Measurements from ENCODE around the gene CMYA5. TPM values are rescaled to one million over a fixed set of nuclear protein-coding genes. Genes with fewer than 3 reads are reported as not detected.

The CMYA5 gene
- polyA plus RNA-seq, 1 experiment: 0.89 TPM

DNA sequence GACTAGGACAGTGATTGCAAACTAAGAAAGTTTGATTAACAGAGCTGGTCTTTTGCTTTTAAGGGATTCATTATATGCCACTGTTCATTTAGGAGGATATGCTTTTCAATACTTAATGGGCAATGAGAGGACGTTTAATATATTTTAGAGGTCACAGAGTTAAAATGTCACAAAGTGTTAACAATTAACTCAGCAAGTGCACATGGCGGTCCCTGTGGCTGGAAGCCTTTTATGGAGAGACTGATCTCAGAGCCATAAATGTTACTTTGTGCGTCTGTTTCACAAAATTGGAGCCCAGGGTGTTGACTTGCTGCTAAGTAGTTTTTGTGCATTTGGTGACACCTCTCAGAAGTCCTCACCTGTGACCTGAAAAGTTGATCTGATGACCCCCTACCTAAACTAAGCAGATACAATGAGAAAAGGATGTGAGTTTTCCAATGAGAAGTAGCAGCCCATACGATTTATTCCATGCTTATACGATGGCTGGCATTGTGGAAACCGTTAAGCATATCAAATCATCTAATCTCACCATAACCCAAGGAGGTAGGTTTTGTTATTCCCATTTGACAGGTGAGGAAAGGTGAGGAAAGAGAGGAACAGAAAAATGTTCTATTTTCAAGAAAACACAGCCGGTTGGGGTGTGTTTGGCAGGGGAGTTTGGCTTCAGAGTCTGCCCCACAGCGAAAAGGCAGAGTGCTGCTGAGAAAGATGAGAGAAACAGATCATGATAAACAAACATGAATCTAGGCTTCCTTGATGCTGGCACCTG is 64.4 kb downstream of the CMYA5 start:
- Histone ChIP-seq H3K27me3 (ENCODE audit: control insufficient read depth, insufficient read depth, low read length) (no peaks in the 10 kb centered on the region), H3K9me3 (ENCODE audit: control insufficient read depth, insufficient read depth, low read length) (no peaks in the 10 kb centered on the region), H3K27ac (ENCODE audit: low read depth, low read length) (no peak overlapping the region), H3K4me3 (ENCODE audit: low read depth, low read length) (no peak overlapping the region)
- no peak for DNase-seq (ENCODE audit: low read depth, low spot score)
- ChIA-PET POLR2A (no interaction called here), CTCF (no interaction called here)
- TF ChIP-seq, protein P1, sequence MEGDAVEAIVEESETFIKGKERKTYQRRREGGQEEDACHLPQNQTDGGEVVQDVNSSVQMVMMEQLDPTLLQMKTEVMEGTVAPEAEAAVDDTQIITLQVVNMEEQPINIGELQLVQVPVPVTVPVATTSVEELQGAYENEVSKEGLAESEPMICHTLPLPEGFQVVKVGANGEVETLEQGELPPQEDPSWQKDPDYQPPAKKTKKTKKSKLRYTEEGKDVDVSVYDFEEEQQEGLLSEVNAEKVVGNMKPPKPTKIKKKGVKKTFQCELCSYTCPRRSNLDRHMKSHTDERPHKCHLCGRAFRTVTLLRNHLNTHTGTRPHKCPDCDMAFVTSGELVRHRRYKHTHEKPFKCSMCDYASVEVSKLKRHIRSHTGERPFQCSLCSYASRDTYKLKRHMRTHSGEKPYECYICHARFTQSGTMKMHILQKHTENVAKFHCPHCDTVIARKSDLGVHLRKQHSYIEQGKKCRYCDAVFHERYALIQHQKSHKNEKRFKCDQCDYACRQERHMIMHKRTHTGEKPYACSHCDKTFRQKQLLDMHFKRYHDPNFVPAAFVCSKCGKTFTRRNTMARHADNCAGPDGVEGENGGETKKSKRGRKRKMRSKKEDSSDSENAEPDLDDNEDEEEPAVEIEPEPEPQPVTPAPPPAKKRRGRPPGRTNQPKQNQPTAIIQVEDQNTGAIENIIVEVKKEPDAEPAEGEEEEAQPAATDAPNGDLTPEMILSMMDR (IDR thresholded peaks at IDR 0.05; ENCODE audit: low read depth, low read length): no peak

DNA sequence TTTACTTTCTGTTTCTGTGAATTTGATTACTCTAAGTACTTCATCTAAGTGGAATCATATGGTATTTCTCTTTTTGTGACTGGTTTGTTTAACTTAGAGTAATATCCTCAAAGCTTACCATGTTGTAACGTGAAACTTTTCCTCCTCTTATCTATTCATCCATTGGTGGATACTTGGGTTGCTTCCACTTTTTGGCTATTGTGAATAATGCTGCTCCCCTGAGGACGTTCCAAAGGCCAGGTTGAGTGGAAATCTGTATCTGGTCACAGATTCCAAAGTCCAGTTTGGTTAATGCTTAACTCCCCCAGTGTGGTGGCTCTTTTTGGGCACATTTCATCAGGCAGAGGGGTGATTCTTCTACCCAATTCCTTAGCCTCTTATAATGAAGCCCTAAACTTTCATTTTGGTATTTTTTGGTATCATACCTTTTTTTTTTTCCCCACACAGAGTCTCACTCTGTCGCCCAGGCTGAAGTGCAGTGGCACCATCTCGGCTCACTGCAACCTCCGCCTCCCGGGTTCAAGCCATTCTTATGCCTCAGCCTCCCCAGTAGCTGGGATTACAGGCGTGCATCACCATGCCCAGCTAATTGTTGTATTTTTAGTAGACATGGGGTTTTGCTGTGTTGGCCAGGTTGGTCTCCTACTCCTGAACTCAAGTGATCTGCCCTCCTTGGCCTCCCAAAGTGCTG is 65.4 kb downstream of the CMYA5 start:
- DNase-seq (ENCODE audit: low read depth, low spot score): no peak
- Histone ChIP-seq H3K27me3 (ENCODE audit: control insufficient read depth, insufficient read depth, low read length) (no peaks in the 10 kb centered on the region), H3K9me3 (ENCODE audit: control insufficient read depth, insufficient read depth, low read length) (no peaks in the 10 kb centered on the region), H3K27ac (ENCODE audit: low read depth, low read length) (no peak overlapping the region), H3K4me3 (ENCODE audit: low read depth, low read length) (no peak overlapping the region)
- CTCF ChIA-PET: no interaction called here
- POLR2A ChIA-PET: no interaction called here
- TF ChIP-seq, protein P1 (IDR thresholded peaks at IDR 0.05; ENCODE audit: low read depth, low read length): no peak

DNA sequence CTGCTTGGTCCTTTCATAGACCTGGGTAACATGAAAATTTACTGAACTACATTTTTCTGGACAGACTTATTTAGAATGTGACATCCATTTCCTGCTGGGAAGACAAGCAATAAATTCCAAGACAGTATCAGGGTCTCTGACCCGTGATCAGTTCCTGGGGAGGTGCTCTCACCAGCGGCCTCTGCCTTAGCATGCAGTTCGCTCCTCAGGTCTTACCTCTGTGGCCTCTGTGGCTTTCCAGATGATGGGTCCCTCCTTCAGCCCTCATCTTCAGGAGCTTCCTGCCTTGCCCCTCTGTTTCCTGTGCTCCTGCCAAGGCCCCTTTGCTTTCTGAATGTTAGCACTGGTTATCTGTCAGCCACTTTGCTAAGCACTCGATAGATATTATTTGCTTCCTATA is 66.4 kb downstream of the CMYA5 start:
- no peaks in the 10 kb centered on the region for H3K27me3 ChIP-seq (ENCODE audit: control insufficient read depth, insufficient read depth, low read length)
- DNase-seq (ENCODE audit: low read depth, low spot score): no peak
- H3K4me3 ChIP-seq (ENCODE audit: low read depth, low read length): no peak overlapping the region
- no peak overlapping the region for H3K27ac ChIP-seq (ENCODE audit: low read depth, low read length)
- POLR2A ChIA-PET: no interaction called here
- CTCF ChIA-PET: no interaction called here
- H3K9me3 ChIP-seq (ENCODE audit: control insufficient read depth, insufficient read depth, low read length): no peaks in the 10 kb centered on the region
- TF ChIP-seq, protein P1 (IDR thresholded peaks at IDR 0.05; ENCODE audit: low read depth, low read length): no peak

DNA sequence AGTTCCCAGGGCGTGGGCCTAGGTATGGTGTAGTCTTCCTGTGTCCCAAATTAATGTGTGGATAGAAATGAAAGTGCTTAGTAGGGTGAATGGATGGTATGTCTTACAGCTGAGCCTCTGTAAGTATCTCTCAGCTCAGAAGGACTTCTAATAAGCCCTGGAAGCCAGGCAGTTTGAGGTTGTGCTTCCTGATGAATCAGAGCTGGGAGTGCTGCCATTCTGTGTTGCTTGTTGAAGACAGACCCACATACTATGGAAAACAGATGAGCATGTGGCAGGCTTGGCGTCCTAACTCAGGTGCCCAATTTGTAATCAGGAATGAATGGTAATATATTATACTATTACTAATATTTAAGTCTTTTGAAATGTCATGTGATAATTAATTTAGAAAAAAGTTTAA is 69.8 kb downstream of the CMYA5 start:
- CTCF ChIA-PET: no interaction called here
- TF ChIP-seq, protein P1 (IDR thresholded peaks at IDR 0.05; ENCODE audit: low read depth, low read length): no peak
- DNase-seq (ENCODE audit: low read depth, low spot score): no peak
- Histone ChIP-seq H3K27ac (ENCODE audit: low read depth, low read length) (no peak overlapping the region), H3K9me3 (ENCODE audit: control insufficient read depth, insufficient read depth, low read length) (no peaks in the 10 kb centered on the region), H3K4me3 (ENCODE audit: low read depth, low read length) (no peak overlapping the region), H3K27me3 (ENCODE audit: control insufficient read depth, insufficient read depth, low read length) (no peaks in the 10 kb centered on the region)
- POLR2A ChIA-PET: no interaction called here

DNA sequence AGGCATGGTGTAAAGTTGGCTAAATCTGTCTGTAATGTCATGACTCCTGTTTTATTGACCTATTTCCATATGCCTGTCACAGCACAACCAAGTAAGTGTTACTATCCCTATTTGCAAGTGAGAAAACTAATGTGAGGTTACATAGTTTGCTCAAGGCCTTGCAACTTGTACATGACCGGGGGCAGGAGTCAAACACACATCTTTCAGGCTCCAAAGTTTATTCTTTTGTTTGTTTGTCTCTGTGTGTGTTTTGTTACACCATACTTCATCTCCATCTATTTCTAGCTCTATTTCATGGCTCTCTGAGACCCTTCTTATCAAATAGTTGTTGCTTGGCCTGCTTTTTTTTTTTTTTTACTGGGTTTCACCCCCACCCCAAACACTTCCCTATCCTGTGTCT is 70.2 kb downstream of the CMYA5 start:
- ChIA-PET CTCF (no interaction called here), POLR2A (no interaction called here)
- no peak for DNase-seq (ENCODE audit: low read depth, low spot score)
- no peak overlapping the region for H3K27ac ChIP-seq (ENCODE audit: low read depth, low read length)
- H3K27me3 ChIP-seq (ENCODE audit: control insufficient read depth, insufficient read depth, low read length): no peaks in the 10 kb centered on the region
- TF ChIP-seq, protein P1 (IDR thresholded peaks at IDR 0.05; ENCODE audit: low read depth, low read length): no peak
- H3K4me3 ChIP-seq (ENCODE audit: low read depth, low read length): no peak overlapping the region
- H3K9me3 ChIP-seq (ENCODE audit: control insufficient read depth, insufficient read depth, low read length): no peaks in the 10 kb centered on the region

Data from AG04450 (cell line).